Activated CD8-positive, alpha-beta memory T cell treated with anti-CD3 and anti-CD28 coated beads, Interleukin-2, amount 10 ng/mL, durations not matched to agents 7 days and 5 days (primary cell): Measurements from ENCODE around the gene DDX24. TPM values are rescaled to one million over a fixed set of nuclear protein-coding genes. Genes with fewer than 3 reads are reported as not detected.

Experiments
- ATAC-seq: fragments of 150-1000 bp; cut with Tn5 transposase; one replicate; pipeline ENCODE4 v1.10.0; 2021; ENCODE audit warnings: moderate library complexity
- CTCF ChIA-PET: fragments of 350-600 bp; sonication (Branson Sonifier 250); formaldehyde crosslinking; loops from one replicate; lab custom pipeline; 2021; ENCODE audit warnings: antibody characterized with exemption; lab: Charles Lee
- DNase-seq: peaks from one replicate; pipeline ENCODE4 v3.0.0-alpha.2; 2020
- H3K27ac Mint-ChIP-seq: one replicate; pipeline ENCODE4 v1.8.0; 2021; ENCODE audit warnings: mild to moderate bottlenecking, mixed read lengths
- H3K27me3 Mint-ChIP-seq: one replicate; pipeline ENCODE4 v1.8.0; 2021; ENCODE audit warnings: mixed read lengths
- H3K36me3 Mint-ChIP-seq: one replicate; pipeline ENCODE4 v1.8.0; 2021; ENCODE audit warnings: mild to moderate bottlenecking, mixed read lengths
- H3K4me1 Mint-ChIP-seq: one replicate; pipeline ENCODE4 v1.8.0; 2021; ENCODE audit warnings: mixed read lengths
- H3K4me3 Mint-ChIP-seq: one replicate; pipeline ENCODE4 v1.8.0; 2021; ENCODE audit warnings: mild to moderate bottlenecking, moderate library complexity, mixed read lengths
- H3K9me3 Mint-ChIP-seq: one replicate; pipeline ENCODE4 v1.8.0; 2022; ENCODE audit warnings: low read depth, mixed read lengths
- total RNA-seq, 2 experiments: library from RNA; stranded (reverse); gene quantifications; one replicate each; pipeline ENCODE4 v1.2.3, GENCODE V29; 2021

DDX24 gene
- total RNA-seq, 2 experiments from 2014 or later = 211 to 244 TPM

DNA sequence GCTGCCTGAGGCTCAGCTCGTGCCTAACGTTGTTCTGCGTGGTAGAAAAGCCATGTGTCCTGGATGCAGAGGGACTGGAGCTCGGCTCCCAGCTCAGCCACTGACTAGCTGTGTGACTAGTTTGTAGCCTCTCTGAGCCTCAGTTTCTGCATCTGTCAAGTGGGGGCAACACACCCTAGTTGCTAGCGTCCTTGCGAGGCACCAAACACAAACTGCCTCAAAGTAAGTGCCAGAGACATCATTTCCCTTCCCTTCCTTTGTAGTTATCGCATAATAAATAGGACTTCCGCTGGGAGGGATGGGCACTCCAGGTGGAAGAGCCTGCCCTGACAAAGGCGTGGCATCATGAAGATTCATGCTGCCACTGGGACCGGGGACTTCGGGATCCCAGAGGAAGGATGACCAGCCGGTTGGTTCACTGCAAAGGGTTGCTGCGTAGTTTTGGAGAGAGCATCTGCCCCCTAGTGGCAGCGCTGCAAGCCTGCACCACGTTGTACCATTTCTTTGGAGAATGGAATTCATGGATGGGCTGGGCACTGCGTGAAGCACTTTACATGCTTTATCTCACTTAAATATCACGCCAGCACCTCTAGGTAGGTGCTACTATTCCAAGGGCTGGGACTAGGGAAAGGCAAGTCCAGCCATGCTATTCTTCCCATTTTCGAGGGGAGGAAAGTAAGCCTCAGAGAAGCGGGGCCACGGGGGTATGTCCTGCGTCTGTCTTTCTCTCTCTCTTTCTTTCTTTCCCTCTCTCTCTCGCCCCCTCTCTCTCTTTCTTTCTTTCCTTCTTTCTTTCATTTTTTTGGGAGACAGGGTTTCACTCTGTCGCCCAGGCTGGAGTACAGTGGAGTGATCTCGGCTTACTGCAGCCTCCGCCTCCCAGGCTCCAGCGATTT lies 79.3 kb downstream of the DDX24 start:
- DNase-seq = peak; percentile 72
- no peaks in the 10 kb centered on the region for H3K36me3 Mint-ChIP-seq
- ATAC-seq = peak; percentile 87
- H3K27me3 Mint-ChIP-seq = no peaks in the 10 kb centered on the region
- peaks cover 33% of the 10 kb centered on the region for H3K4me1 Mint-ChIP-seq
- no peak overlapping the region for H3K4me3 Mint-ChIP-seq
- peak overlapping the region; percentile 17 for H3K27ac Mint-ChIP-seq
- CTCF ChIA-PET = interaction anchor here (0.7 to 12.9 kb wide), 22 partner anchors 10 to 99 kb away, joined by 3 to 297 read pairs (median 6); partner anchors contain the start of genes ASB2, DDX24, IFI27L1 and OTUB2
- no peaks in the 10 kb centered on the region for H3K9me3 Mint-ChIP-seq

DNA sequence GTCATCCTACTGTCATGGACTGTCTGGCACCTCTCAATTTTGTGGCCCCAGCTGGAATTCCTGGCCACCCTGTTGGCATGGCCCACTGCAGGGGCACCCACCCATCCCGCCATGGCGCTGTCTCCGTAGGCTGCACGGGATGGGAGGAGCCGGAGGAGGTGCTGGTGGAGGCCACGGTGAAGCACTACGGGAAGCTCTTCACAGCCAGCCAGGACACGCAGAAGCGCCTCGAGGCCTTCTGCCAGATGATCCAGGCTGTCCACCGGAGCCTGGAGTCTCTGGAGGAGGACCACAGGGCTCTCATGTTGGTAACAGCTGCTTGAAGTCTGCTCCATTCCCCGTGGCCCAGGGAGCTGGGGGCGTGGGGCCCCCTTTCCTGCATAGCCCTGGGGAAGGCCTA lies 80.0 kb downstream of the DDX24 start:
- CTCF ChIA-PET = interaction anchor here (0.7 to 12.9 kb wide), 22 partner anchors 10 to 136 kb away, joined by 3 to 297 read pairs (median 4); partner anchors contain the start of genes ASB2, DDX24, IFI27L1 and OTUB2
- H3K4me3 Mint-ChIP-seq = no peak overlapping the region

DNA sequence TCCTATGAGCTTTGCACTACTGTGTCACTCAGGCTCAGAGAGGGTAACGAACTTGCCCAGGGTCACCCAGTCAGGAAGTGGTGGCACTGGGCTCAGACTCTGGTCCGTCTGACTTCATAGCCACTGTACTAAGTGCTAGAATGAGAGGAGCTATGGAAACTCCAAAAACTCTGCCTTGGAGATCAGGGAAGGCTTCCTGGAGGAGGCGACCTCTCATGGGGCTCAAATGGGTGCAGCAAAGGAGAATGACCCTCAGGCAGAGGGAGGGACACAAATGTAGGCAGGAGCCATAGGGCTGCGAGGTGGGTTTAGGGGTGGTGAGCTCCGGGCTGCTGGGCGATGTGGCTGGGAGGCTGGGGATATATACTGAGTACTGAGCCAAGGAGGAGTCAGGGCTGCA lies 80.7 kb downstream of the DDX24 start:
- DNase-seq (no peak), ATAC-seq (no peak)
- no peaks in the 10 kb centered on the region for H3K9me3 Mint-ChIP-seq
- CTCF ChIA-PET = interaction anchor here (0.9 to 12.9 kb wide), 18 partner anchors 9 to 180 kb away, joined by 3 to 297 read pairs (median 8); no protein-coding TSS in a partner anchor
- peaks cover 39% of the 10 kb centered on the region for H3K4me1 Mint-ChIP-seq
- H3K27me3 Mint-ChIP-seq = no peaks in the 10 kb centered on the region
- H3K4me3 Mint-ChIP-seq = no peak overlapping the region
- no peak overlapping the region for H3K27ac Mint-ChIP-seq
- H3K36me3 Mint-ChIP-seq = no peaks in the 10 kb centered on the region

More for the DNA sequence above, 80.0 kb downstream of the DDX24 start:
- no peak overlapping the region for H3K27ac Mint-ChIP-seq
- H3K9me3 Mint-ChIP-seq = no peaks in the 10 kb centered on the region
- H3K27me3 Mint-ChIP-seq = no peaks in the 10 kb centered on the region
- ATAC-seq = no peak
- no peak for DNase-seq
- peaks cover 34% of the 10 kb centered on the region for H3K4me1 Mint-ChIP-seq
- H3K36me3 Mint-ChIP-seq = no peaks in the 10 kb centered on the region

DNA sequence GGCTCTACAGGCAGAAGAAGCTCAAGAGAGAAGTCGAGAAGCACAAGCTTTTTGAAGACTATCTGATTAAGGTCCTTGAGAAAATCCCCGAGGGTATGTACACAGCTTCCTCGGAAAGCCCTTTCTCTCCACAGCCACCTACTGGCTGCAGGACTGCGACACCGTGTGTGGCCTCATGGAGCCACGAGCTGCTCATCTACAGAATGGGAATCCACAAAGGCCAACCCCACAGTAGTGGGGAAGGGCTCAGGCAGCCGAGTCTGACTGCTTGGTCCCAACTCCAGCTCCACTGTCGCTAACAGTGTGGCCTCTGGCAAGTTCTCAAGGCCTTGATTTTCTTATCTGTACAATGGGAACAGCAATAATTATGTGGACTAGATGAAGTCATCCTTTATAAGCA lies 81.4 kb downstream of the DDX24 start:
- CTCF ChIA-PET = interaction anchor here (0.9 to 12.9 kb wide), 16 partner anchors 8 to 181 kb away, joined by 3 to 297 read pairs (median 8); no protein-coding TSS in a partner anchor
- no peak overlapping the region for H3K27ac Mint-ChIP-seq
- no peaks in the 10 kb centered on the region for H3K36me3 Mint-ChIP-seq
- peaks cover 43% of the 10 kb centered on the region for H3K4me1 Mint-ChIP-seq
- H3K9me3 Mint-ChIP-seq = no peaks in the 10 kb centered on the region
- no peaks in the 10 kb centered on the region for H3K27me3 Mint-ChIP-seq
- DNase-seq (no peak), ATAC-seq (no peak)
- no peak overlapping the region for H3K4me3 Mint-ChIP-seq

DNA sequence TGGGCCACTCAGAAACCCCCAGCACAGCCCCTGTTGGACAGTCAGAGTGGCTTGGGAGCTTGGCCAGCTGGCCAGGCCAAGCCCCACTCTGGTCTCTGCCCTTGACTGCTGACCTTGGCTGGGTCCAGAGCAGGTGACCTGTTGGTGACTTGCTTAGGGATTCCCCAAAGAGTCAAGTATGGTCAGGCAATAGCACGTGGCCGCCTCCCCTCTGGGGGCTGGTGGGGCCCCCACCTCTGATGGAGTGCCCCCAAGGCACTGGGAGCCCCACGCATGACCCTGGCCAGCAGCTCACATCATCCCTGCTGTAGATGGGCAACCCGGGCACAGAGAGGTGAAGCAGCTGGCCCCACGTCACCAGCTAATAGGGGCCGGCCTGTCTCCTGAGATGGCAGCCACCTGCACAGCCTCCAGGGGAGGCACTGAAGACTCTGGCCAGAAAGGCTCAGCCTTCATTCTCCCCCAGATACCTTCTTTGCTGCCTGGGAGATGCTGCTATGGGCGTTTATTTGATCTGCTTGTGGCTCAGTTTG lies 82.1 kb downstream of the DDX24 start:
- CTCF ChIA-PET = interaction anchor here (1.1 to 12.9 kb wide), 13 partner anchors 12 to 182 kb away, joined by 3 to 297 read pairs (median 8); no protein-coding TSS in a partner anchor
- no peak for DNase-seq
- no peaks in the 10 kb centered on the region for H3K36me3 Mint-ChIP-seq
- no peak overlapping the region for H3K4me3 Mint-ChIP-seq
- no peak for ATAC-seq
- H3K27ac Mint-ChIP-seq = no peak overlapping the region
- H3K4me1 Mint-ChIP-seq = peaks cover 43% of the 10 kb centered on the region
- no peaks in the 10 kb centered on the region for H3K27me3 Mint-ChIP-seq
- H3K9me3 Mint-ChIP-seq = no peaks in the 10 kb centered on the region

Other genes starting within 250 kb of the DDX24 start
- not detected for gene FAM181A, start 153.9 kb downstream of the DDX24 start, total RNA-seq
- 100 to 1,000 TPM; 116 to 177 TPM for gene ASB2, start 104.6 kb downstream of the DDX24 start, total RNA-seq
- under 1 TPM in 1 of 2 experiments, not detected in 1; 0.14 TPM for gene CCDC197, start 83.9 kb downstream of the DDX24 start, total RNA-seq
- 1 to 10 TPM; 3.4 to 4.2 TPM for gene OTUB2, start 54.9 kb downstream of the DDX24 start, total RNA-seq
- gene IFI27L1, start 108 bp upstream of the DDX24 start, total RNA-seq = 10 to 100 TPM; 42.8 to 55.4 TPM
- gene IFI27, start 29.5 kb upstream of the DDX24 start, total RNA-seq = 100 to 1,000 TPM in 1 of 2 experiments, 10 to 100 TPM in 1; 81.5 to 325 TPM
- gene IFI27L2, start 48.4 kb upstream of the DDX24 start, total RNA-seq = 100 to 1,000 TPM in 1 of 2 experiments, 10 to 100 TPM in 1; 95.5 to 112 TPM
- under 1 TPM; 0.64 to 0.68 TPM for gene PPP4R4, start 93.1 kb upstream of the DDX24 start, total RNA-seq
- gene SERPINA10, start 212.1 kb upstream of the DDX24 start, total RNA-seq = not detected
- gene SERPINA6, start 242.1 kb upstream of the DDX24 start, total RNA-seq = not detected